ENCODE data around the gene MACROD1. TPM values are rescaled to one million over a fixed set of nuclear protein-coding genes. Genes with fewer than 3 reads are reported as not detected.

MACROD1 gene
- total and polyA plus RNA-seq, 9 of the 15 experiments (the other 6 are each of a cell fraction or from before 2014, with no cell fraction given): 1.1 to 60.0 (median 26.4) TPM

DNA sequence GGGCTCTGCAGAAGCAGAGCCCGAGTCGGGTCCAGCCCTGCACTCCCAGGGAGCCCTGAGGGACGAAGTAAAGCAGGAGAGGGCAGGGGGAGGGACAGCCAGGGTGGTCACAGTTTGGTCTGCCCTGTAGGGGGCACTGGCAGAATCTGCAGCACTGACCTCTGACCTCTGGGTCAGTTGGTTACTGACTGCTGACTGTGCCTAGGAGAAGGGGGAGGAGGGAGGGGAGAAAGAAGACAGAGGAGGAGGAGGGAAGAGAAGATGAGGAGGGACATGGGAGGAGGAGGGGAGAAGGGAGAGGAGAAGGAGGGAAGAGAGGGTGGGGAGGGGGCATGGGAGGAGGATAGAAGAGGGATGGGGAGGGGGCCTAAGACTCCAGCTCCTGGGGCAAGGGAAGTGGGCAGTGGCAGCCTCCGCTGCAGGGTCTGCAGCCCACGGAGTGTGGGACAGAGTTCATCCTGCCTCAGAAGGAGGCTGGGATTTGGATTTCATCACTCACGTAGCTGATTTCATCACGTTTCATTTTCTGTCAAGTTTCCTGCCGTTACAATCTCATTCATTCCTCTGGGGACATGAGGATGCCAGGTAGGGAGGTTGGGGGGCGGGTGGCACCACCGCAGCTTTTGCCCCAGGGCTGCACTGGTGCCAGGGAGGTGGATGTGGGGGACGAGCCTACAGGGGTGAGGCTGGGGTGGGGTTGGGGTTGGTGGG lies 75.0 kb downstream of the MACROD1 start (continued):
- TF ChIP-seq, protein P1, sequence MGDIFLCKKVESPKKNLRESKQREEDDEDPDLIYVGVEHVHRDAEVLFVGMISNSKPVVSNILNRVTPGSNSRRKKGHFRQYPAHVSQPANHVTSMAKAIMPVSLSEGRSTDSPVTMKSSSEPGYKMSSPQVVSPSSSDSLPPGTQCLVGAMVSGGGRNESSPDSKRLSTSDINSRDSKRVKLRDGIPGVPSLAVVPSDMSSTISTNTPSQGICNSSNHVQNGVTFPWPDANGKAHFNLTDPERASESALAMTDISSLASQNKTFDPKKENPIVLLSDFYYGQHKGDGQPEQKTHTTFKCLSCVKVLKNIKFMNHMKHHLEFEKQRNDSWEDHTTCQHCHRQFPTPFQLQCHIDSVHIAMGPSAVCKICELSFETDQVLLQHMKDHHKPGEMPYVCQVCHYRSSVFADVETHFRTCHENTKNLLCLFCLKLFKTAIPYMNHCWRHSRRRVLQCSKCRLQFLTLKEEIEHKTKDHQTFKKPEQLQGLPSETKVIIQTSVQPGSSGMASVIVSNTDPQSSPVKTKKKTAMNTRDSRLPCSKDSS (IDR thresholded peaks at IDR 0.05; ENCODE audit: low read depth, partially characterized antibody): no peak
- TF ChIP-seq ZNF175 (CRISPR knock-in tag; IDR thresholded peaks at IDR 0.05; ENCODE audit: low read depth) (peak; percentile 76), NR2C2 (CRISPR knock-in tag; IDR thresholded peaks at IDR 0.05) (peak; percentile 80), NR2C2 (tag; IDR thresholded peaks at IDR 0.05) (peak; percentile 81), CREB1 (IDR thresholded peaks at IDR 0.05) (no peak), CREB1 (CRISPR knock-in tag; IDR thresholded peaks at IDR 0.05) (no peak), PHF8 (IDR thresholded peaks at IDR 0.05; ENCODE audit: borderline replicate concordance, low read length) (no peak), ZNF830 (CRISPR knock-in tag; IDR thresholded peaks at IDR 0.05) (no peak), ARID2 (IDR thresholded peaks at IDR 0.05) (no peak), CREBBP (IDR thresholded peaks at IDR 0.05; ENCODE audit: low read depth, low read length) (no peak)
- TF ChIP-seq, protein P2, sequence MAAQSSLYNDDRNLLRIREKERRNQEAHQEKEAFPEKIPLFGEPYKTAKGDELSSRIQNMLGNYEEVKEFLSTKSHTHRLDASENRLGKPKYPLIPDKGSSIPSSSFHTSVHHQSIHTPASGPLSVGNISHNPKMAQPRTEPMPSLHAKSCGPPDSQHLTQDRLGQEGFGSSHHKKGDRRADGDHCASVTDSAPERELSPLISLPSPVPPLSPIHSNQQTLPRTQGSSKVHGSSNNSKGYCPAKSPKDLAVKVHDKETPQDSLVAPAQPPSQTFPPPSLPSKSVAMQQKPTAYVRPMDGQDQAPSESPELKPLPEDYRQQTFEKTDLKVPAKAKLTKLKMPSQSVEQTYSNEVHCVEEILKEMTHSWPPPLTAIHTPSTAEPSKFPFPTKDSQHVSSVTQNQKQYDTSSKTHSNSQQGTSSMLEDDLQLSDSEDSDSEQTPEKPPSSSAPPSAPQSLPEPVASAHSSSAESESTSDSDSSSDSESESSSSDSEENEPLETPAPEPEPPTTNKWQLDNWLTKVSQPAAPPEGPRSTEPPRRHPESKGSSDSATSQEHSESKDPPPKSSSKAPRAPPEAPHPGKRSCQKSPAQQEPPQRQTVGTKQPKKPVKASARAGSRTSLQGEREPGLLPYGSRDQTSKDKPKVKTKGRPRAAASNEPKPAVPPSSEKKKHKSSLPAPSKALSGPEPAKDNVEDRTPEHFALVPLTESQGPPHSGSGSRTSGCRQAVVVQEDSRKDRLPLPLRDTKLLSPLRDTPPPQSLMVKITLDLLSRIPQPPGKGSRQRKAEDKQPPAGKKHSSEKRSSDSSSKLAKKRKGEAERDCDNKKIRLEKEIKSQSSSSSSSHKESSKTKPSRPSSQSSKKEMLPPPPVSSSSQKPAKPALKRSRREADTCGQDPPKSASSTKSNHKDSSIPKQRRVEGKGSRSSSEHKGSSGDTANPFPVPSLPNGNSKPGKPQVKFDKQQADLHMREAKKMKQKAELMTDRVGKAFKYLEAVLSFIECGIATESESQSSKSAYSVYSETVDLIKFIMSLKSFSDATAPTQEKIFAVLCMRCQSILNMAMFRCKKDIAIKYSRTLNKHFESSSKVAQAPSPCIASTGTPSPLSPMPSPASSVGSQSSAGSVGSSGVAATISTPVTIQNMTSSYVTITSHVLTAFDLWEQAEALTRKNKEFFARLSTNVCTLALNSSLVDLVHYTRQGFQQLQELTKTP (IDR thresholded peaks at IDR 0.05; ENCODE audit: low read depth in 1 of 2, partially characterized antibody in 2 of 2): no peak
- TF ChIP-seq, protein P3, sequence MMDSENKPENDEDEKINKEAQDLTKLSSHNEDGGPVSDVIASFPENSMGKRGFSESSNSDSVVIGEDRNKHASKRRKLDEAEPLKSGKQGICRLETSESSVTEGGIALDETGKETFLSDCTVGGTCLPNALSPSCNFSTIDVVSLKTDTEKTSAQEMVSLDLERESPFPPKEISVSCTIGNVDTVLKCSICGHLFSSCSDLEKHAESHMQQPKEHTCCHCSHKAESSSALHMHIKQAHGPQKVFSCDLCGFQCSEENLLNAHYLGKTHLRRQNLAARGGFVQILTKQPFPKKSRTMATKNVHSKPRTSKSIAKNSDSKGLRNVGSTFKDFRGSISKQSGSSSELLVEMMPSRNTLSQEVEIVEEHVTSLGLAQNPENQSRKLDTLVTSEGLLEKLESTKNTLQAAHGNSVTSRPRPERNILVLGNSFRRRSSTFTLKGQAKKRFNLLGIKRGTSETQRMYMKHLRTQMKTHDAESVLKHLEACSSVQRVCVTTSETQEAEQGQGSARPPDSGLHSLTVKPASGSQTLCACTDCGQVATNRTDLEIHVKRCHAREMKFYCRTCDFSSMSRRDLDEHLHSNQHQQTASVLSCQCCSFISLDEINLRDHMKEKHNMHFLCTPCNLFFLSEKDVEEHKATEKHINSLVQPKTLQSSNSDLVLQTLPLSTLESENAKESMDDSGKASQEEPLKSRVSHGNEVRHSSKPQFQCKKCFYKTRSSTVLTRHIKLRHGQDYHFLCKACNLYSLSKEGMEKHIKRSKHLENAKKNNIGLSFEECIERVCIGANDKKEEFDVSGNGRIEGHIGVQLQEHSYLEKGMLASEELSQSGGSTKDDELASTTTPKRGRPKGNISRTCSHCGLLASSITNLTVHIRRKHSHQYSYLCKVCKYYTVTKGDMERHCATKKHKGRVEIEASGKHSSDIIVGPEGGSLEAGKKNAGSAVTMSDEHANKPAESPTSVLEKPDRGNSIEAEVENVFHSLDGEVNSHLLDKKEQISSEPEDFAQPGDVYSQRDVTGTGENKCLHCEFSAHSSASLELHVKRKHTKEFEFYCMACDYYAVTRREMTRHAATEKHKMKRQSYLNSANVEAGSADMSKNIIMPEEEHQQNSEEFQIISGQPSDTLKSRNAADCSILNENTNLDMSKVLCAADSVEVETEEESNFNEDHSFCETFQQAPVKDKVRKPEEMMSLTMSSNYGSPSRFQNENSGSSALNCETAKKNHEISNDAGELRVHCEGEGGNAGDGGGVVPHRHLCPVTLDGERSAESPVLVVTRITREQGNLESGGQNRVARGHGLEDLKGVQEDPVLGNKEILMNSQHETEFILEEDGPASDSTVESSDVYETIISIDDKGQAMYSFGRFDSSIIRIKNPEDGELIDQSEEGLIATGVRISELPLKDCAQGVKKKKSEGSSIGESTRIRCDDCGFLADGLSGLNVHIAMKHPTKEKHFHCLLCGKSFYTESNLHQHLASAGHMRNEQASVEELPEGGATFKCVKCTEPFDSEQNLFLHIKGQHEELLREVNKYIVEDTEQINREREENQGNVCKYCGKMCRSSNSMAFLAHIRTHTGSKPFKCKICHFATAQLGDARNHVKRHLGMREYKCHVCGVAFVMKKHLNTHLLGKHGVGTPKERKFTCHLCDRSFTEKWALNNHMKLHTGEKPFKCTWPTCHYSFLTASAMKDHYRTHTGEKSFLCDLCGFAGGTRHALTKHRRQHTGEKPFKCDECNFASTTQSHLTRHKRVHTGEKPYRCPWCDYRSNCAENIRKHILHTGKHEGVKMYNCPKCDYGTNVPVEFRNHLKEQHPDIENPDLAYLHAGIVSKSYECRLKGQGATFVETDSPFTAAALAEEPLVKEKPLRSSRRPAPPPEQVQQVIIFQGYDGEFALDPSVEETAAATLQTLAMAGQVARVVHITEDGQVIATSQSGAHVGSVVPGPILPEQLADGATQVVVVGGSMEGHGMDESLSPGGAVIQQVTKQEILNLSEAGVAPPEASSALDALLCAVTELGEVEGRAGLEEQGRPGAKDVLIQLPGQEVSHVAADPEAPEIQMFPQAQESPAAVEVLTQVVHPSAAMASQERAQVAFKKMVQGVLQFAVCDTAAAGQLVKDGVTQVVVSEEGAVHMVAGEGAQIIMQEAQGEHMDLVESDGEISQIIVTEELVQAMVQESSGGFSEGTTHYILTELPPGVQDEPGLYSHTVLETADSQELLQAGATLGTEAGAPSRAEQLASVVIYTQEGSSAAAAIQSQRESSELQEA (IDR thresholded peaks at IDR 0.05; ENCODE audit: low read depth): no peak
- TF ChIP-seq, protein P4, sequence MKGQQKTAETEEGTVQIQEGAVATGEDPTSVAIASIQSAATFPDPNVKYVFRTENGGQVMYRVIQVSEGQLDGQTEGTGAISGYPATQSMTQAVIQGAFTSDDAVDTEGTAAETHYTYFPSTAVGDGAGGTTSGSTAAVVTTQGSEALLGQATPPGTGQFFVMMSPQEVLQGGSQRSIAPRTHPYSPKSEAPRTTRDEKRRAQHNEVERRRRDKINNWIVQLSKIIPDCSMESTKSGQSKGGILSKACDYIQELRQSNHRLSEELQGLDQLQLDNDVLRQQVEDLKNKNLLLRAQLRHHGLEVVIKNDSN (CRISPR knock-in tag; IDR thresholded peaks at IDR 0.05): no peak
